Gastroesophageal sphincter (tissue), 4 donors: ENCODE data around the gene RAB26. TPM values are rescaled to one million over a fixed set of nuclear protein-coding genes. Genes with fewer than 3 reads are reported as not detected.
"Not testable (repeated sequence)": the region's sequence is repeated elsewhere in the genome, so short reads cannot be mapped to it uniquely, and the experiment has no call there.

Source experiments
- ATAC-seq: fragments of 150-250 bp; one replicate; pipeline ENCODE4 v1.9.1; 2016; ENCODE audit warnings: mild to moderate bottlenecking, moderate library complexity
- H3K27ac ChIP-seq, 4 donors: fragments of 200-600 bp; sonication (generic) in 3 of 4; 1 replicate in 3 of 4; 2 replicates in 1 of 4; pipeline ENCODE4 v1.5.1; 2016 to 2019
- H3K27me3 ChIP-seq: fragments of 200-600 bp; sonication (generic); one replicate; pipeline ENCODE4 v1.5.1; 2019
- H3K36me3 ChIP-seq, 2 donors: fragments of 200-600 bp; sonication (generic); one replicate each; pipeline ENCODE4 v1.5.1; 2019; ENCODE audit warnings: control low read depth in 1 of 2
- H3K4me1 ChIP-seq, 3 donors: fragments of 200-600 bp; sonication (generic); 1 replicate in 2 of 3; 2 replicates in 1 of 3; pipeline ENCODE4 v1.5.1; 2016 to 2019; ENCODE audit warnings: control low read depth in 2 of 3
- H3K4me3 ChIP-seq, 2 donors: fragments of 200-600 bp; sonication (generic); one replicate each; pipeline ENCODE4 v1.5.1; 2019; ENCODE audit warnings: mild to moderate bottlenecking in 1 of 2, moderate library complexity in 1 of 2
- H3K9me3 ChIP-seq, 3 donors: fragments of 200-600 bp; sonication (generic); one replicate each; pipeline ENCODE4 v1.5.1; 2017 to 2019; ENCODE audit warnings: control low read depth in 2 of 3
- POLR2A ChIP-seq, 2 donors: fragments of 450-650 bp; IDR thresholded peaks; one replicate each; pipeline ENCODE4 v1.6.1; 2017; ENCODE audit warnings: antibody characterized with exemption in 2 of 2, mild to moderate bottlenecking in 2 of 2, moderate library complexity in 1 of 2
- POLR2AphosphoS5 ChIP-seq: sonication (generic); formaldehyde crosslinking; IDR thresholded peaks from one replicate; pipeline ENCODE4 v1.6.1; 2017; ENCODE audit warnings: antibody characterized with exemption
- WGBS, 2 donors: methylation state at CpG; one replicate each; pipeline ENCODE4 v1.1.5; 2018; ENCODE audit warnings: low coverage in 1 of 2; 5-methylcytosine and 5-hydroxymethylcytosine counted together
- total RNA-seq, 4 donors: library from RNA; depleted of rRNA; stranded (reverse); fragments of >200 nt; gene quantifications; one replicate each; pipeline ENCODE4 v1.1.0, GENCODE V29; 2016
- TF ChIP-seq, protein P1 (sequence below), 4 experiments: fragments of 200-600 bp in 2 of 4; fragments of 450-650 bp in 2 of 4; sonication (generic) in 1 of 4; IDR thresholded peaks; one replicate each; pipeline ENCODE4 v1.5.1; 2017 to 2019; ENCODE audit warnings: antibody characterized with exemption in 4 of 4, mild to moderate bottlenecking in 2 of 4, moderate library complexity in 2 of 4

Gene RAB26
- total RNA-seq, 4 donors from 2014 or later: 0.39 to 1.0 TPM; not detected in 2

DNA sequence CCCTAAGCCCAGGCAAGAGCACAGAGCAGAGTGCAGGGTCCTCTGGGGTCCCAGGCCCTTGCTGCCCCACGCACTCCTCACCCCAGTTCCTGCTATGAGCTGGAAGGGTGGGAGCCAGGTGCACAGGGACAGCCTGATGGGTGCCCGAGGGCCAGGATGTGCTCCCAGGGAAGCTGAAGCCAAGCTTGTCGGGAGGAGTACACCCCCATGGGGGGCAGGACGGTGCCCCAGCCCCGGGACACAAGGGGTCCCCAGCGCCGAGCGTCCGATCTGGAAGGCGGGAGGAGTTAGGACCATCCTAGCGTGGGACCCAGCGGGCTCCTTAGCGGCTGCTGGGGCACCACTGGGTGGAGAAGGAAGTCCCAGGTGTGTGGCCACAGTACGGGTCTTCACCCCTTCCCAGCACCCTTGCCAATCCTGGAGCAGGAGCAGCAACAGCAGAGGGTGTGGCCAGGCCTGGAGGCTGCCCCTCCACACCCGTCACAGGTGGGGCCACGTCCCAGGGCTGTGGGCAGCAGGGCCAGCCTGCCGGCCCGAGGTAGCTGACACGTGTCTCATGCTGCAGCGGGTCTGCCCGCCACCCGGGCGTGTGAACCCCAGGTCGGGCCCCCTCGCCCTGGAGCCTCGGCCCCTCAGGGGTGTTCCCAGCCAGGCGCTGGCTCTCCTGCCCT is 24.6 kb upstream of the RAB26 start:
- not testable (repeated sequence) for H3K9me3 ChIP-seq, H3K36me3 ChIP-seq, ATAC-seq, H3K27me3 ChIP-seq
- TF ChIP-seq POLR2A (IDR thresholded peaks at IDR 0.05): peak in 1 of 2 donors; percentile 11
- H3K27ac ChIP-seq: peak overlapping the region; percentile 97 to 99 (median 98)
- WGBS, 2 donors: no CpG with 5 or more reads among the region's 27 CpGs
- peaks cover 0 to 95% (median 68%) of the 10 kb centered on the region in 3 donors for H3K4me1 ChIP-seq
- peak overlapping the region in 1 of 2 donors; percentile 53 for H3K4me3 ChIP-seq

DNA sequence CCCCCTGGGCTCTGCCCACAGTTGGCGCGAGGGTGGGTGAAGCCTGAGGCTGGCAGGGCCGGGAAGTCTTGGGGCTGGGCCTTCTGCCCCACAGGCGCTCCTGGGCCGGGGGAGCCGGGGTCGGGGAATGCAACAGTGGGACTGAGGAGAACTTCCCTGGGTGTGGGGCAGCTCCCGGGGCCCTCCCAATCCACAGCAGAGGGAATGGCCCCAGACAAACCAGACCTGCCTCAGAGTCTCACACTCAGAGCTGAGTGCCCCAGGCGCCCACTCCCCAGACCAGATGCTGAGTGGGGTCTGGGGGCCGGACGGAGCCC is 24.1 kb upstream of the RAB26 start:
- Histone ChIP-seq H3K27ac (peak overlapping the region; percentile 97 to 99 (median 98)), H3K4me1 (peaks cover 0 to 95% (median 69%) of the 10 kb centered on the region in 3 donors), H3K4me3 (peak overlapping the region; percentile 30 to 53)
- not testable (repeated sequence) for H3K36me3 ChIP-seq, ATAC-seq, H3K9me3 ChIP-seq, H3K27me3 ChIP-seq
- no CpG with 5 or more reads among the region's 11 CpGs for WGBS, 2 donors
- TF ChIP-seq, protein P1, sequence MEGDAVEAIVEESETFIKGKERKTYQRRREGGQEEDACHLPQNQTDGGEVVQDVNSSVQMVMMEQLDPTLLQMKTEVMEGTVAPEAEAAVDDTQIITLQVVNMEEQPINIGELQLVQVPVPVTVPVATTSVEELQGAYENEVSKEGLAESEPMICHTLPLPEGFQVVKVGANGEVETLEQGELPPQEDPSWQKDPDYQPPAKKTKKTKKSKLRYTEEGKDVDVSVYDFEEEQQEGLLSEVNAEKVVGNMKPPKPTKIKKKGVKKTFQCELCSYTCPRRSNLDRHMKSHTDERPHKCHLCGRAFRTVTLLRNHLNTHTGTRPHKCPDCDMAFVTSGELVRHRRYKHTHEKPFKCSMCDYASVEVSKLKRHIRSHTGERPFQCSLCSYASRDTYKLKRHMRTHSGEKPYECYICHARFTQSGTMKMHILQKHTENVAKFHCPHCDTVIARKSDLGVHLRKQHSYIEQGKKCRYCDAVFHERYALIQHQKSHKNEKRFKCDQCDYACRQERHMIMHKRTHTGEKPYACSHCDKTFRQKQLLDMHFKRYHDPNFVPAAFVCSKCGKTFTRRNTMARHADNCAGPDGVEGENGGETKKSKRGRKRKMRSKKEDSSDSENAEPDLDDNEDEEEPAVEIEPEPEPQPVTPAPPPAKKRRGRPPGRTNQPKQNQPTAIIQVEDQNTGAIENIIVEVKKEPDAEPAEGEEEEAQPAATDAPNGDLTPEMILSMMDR (IDR thresholded peaks at IDR 0.05): peak in 1 of 4 experiments; percentile 8

DNA sequence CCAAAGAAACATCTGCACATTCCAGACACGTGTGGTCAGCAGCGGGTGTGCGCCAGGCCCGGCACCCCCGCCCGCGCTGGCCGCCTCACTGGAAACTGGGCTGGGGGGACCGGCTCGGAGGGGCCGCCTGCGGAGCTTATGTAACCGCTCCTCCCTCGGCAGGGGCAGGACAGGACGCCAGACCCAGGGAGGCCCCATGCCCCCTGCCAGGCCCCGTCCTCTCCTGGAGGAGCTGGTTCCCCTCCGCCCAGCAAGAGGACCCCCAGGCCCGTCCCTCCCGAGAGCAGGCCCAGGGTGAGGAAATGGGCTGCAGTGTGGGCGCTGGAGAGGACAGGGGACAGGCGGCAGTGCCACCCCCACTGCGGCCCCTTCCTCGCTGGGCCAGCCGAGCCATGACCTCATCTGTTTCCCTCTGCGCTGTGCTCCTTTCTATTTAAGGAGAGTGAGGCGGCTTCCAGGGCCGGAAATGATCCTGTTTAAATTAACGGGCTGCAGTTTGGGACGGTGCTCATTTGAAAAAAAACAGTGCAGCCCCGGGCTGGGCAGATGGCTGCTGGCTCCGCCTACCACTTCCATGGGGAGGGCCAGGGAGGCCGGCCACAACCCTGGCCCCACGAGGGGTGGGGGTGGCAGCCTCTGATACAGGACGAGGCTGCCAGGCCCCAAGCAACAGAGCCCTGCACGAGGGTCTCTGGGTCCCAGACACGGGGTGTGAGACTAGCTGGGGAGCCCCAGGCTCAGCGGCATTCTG is 23.6 kb upstream of the RAB26 start:
- not testable (repeated sequence) for H3K9me3 ChIP-seq, H3K27me3 ChIP-seq, H3K36me3 ChIP-seq
- Histone ChIP-seq H3K4me1 (peaks cover 0 to 95% (median 70%) of the 10 kb centered on the region in 3 donors), H3K4me3 (peak overlapping the region; percentile 30 to 53), H3K27ac (peak overlapping the region; percentile 97 to 99 (median 98))
- TF ChIP-seq POLR2A (IDR thresholded peaks at IDR 0.05) (peak; percentile 18 to 36), POLR2AphosphoS5 (peak; percentile 67)
- TF ChIP-seq, protein P1 (IDR thresholded peaks at IDR 0.05): peak in 1 of 4 experiments; percentile 4
- 0% methylated on average over 4 of the region's 37 CpGs; no CpG with 5 or more reads in 1 of the 2 donors for WGBS, 2 donors
- peak; percentile 66 for ATAC-seq

- H3K27me3 ChIP-seq, H3K9me3 ChIP-seq, ATAC-seq, H3K36me3 ChIP-seq: not testable (repeated sequence)
- peaks cover 0 to 95% (median 75%) of the 10 kb centered on the region in 3 donors for H3K4me1 ChIP-seq
- WGBS, 2 donors: 19% methylated on average over 4 of the region's 11 CpGs; no CpG with 5 or more reads in 1 of the 2 donors
- peak overlapping the region; percentile 97 to 99 (median 98) for H3K27ac ChIP-seq
- H3K4me3 ChIP-seq: peak overlapping the region in 1 of 2 donors; percentile 53
Observed at GRCh38 chr16:2125609-2126008, 22.8 kb upstream of the RAB26 start.

- peak overlapping the region in 1 of 2 donors; percentile 53 for H3K4me3 ChIP-seq
- not testable (repeated sequence) for H3K27me3 ChIP-seq, H3K9me3 ChIP-seq, H3K36me3 ChIP-seq
- no CpG with 5 or more reads among the region's 21 CpGs for WGBS, 2 donors
- ATAC-seq: peak; percentile 23
- peak overlapping the region; percentile 97 to 99 (median 98) for H3K27ac ChIP-seq
- peaks cover 0 to 95% (median 70%) of the 10 kb centered on the region in 3 donors for H3K4me1 ChIP-seq
- peak; percentile 60 to 64 for TF ChIP-seq POLR2A (IDR thresholded peaks at IDR 0.05)
- TF ChIP-seq, protein P1 (IDR thresholded peaks at IDR 0.05): peak in 1 of 4 experiments; percentile 29
- TF ChIP-seq POLR2AphosphoS5: peak; percentile 84
Observed at GRCh38 chr16:2126161-2126743, 22.2 kb upstream of the RAB26 start.
